ENCODE data around the gene GAS6.

- no peak for TF ChIP-seq CTCF (conservative IDR thresholded peaks at IDR 0.05; ENCODE audit: low read depth, low read length)
- no peak for TF ChIP-seq EZH2phosphoT487 (IDR thresholded peaks at IDR 0.05; ENCODE audit: borderline replicate concordance, low read length)
These were observed 7.2 kb downstream of the GAS6 start for GRCh38 chr13:113856716-113857065.
